Measurements from ENCODE around the gene GRK2. TPM values are rescaled to one million over a fixed set of nuclear protein-coding genes. Genes with fewer than 3 reads are reported as not detected.

GRK2 gene
- total RNA-seq, 2 donors from 2014 or later = 27.4 to 36.3 TPM

GRCh38 chr11:67278939-67279588, 12.8 kb downstream of the GRK2 start:
- H3K9me3 ChIP-seq = no peaks in the 10 kb centered on the region
- peak in 1 of 4 donors; percentile 3 for DNase-seq
- no peak for TF ChIP-seq POLR2A (IDR thresholded peaks at IDR 0.05)
- no peaks in the 10 kb centered on the region for H3K27me3 ChIP-seq
- intact Hi-C loops (cut with DNase I) = loop anchor here (5.0 kb wide), 2 partner anchors 33 to 98 kb away; no protein-coding TSS in a partner anchor
- no peak overlapping the region for H3K4me3 ChIP-seq
- 77 to 84% methylated on average over 12 to 14 of the region's 14 CpGs for WGBS, 2 donors
- H3K27ac ChIP-seq = no peak overlapping the region
- ATAC-seq = no peak
- peaks cover 0 to 29% of the 10 kb centered on the region in 2 donors for H3K36me3 ChIP-seq (replicated peaks in 1 of 2; ENCODE audit: insufficient read depth in 1 of 2, low read depth in 2 of 2)
- peaks cover 37% of the 10 kb centered on the region for H3K4me1 ChIP-seq

GRCh38 chr11:67279589-67280340, 13.5 kb downstream of the GRK2 start:
- DNase-seq = peak in 2 of 4 donors; percentile 2 to 9

GRCh38 chr11:67280341-67280787, 14.1 kb downstream of the GRK2 start:
- ATAC-seq = no peak
- peaks cover 25% of the 10 kb centered on the region for H3K4me1 ChIP-seq
- peak in 1 of 4 donors; percentile 4 for DNase-seq
- H3K27me3 ChIP-seq = no peaks in the 10 kb centered on the region
- no peaks in the 10 kb centered on the region for H3K9me3 ChIP-seq
- TF ChIP-seq CTCF (IDR thresholded peaks at IDR 0.05) = no peak
- no peak overlapping the region for H3K4me3 ChIP-seq
- H3K27ac ChIP-seq = peak overlapping the region in 1 of 4 donors; percentile 24
- WGBS, 2 donors = 66 to 80% methylated on average over 6 to 13 of the region's 13 CpGs
- H3K36me3 ChIP-seq (replicated peaks in 1 of 2; ENCODE audit: insufficient read depth in 1 of 2, low read depth in 2 of 2) = peaks cover 0 to 31% of the 10 kb centered on the region in 2 donors
- intact Hi-C loops (cut with DNase I) = no loop called here

More at GRCh38 chr11:67279589-67280340, 13.5 kb downstream of the GRK2 start:
- intact Hi-C loops (cut with DNase I) = loop anchor here (5.0 kb wide), 2 partner anchors 33 to 98 kb away; no protein-coding TSS in a partner anchor
- no peak for ATAC-seq
- peaks cover 0 to 31% of the 10 kb centered on the region in 2 donors for H3K36me3 ChIP-seq (replicated peaks in 1 of 2; ENCODE audit: insufficient read depth in 1 of 2, low read depth in 2 of 2)
- H3K9me3 ChIP-seq = no peaks in the 10 kb centered on the region
- WGBS, 2 donors = 69 to 87% methylated on average over 11 to 17 of the region's 17 CpGs
- H3K27ac ChIP-seq = peak overlapping the region in 1 of 4 donors; percentile 24
- H3K27me3 ChIP-seq = no peaks in the 10 kb centered on the region
- H3K4me1 ChIP-seq = peaks cover 31% of the 10 kb centered on the region
- no peak for TF ChIP-seq POLR2A (IDR thresholded peaks at IDR 0.05)
- TF ChIP-seq CTCF (IDR thresholded peaks at IDR 0.05) = no peak
- H3K4me3 ChIP-seq = no peak overlapping the region

- DNase-seq (peak in 2 of 4 donors; percentile 4 to 9), ATAC-seq (no peak)
- intact Hi-C loops (cut with DNase I) = no loop called here
- TF ChIP-seq POLR2A (IDR thresholded peaks at IDR 0.05) = no peak
- TF ChIP-seq CTCF (IDR thresholded peaks at IDR 0.05) = no peak
- Histone ChIP-seq H3K36me3 (replicated peaks in 1 of 2; ENCODE audit: insufficient read depth in 1 of 2, low read depth in 2 of 2) (peaks cover 0 to 32% of the 10 kb centered on the region in 2 donors), H3K4me3 (no peak overlapping the region), H3K27me3 (no peaks in the 10 kb centered on the region), H3K9me3 (no peaks in the 10 kb centered on the region), H3K4me1 (peaks cover 19% of the 10 kb centered on the region), H3K27ac (peak overlapping the region in 1 of 4 donors; percentile 24)
- 94 to 98% methylated on average over 8 to 25 of the region's 31 CpGs for WGBS, 2 donors
These were observed 14.7 kb downstream of the GRK2 start for GRCh38 chr11:67280788-67281551.

Measured in body of pancreas (tissue), 4 donors.